GM12878 (cell line): ENCODE results near the gene KIF5A. TPM values are rescaled to one million over a fixed set of nuclear protein-coding genes. Genes with fewer than 3 reads are reported as not detected.

Source experiments
- ATAC-seq: fragments of 200-7000 bp; cut with Tn5 transposase; 3 replicates; pipeline ENCODE4 v1.9.1; 2020; ENCODE audit warnings: mild to moderate bottlenecking, moderate library complexity
- BruUV-seq: library from RNA; stranded (reverse); fragments of 400-500 nt; replicated peaks from 2 replicates; lab custom pipeline; 2021; lab: Mats Ljungman, UMichigan
- CTCF ChIA-PET: fragments of 300-600 bp; sonication (Branson Sonifier 250); formaldehyde crosslinking; extraction: SDS; loops from one replicate; lab custom pipeline; 2021; ENCODE audit warnings: inconsistent platforms; lab: Yijun Ruan, JAX
- POLR2A ChIA-PET: fragments of 350-600 bp; formaldehyde crosslinking; extraction: SDS; loops from one replicate; lab custom pipeline; 2021; ENCODE audit warnings: inconsistent platforms; lab: Charles Lee
- RAD21 ChIA-PET: fragments of 300-600 bp; sonication (Branson Sonifier 250); formaldehyde crosslinking; loops from one replicate; lab custom pipeline; 2023; ENCODE audit warnings: antibody characterized with exemption; ENCODE audit not compliant: unreplicated experiment; lab: Charles Lee
- SMC1A ChIA-PET: fragments of 300-600 bp; sonication (Branson Sonifier 250); formaldehyde crosslinking; loops from one replicate; lab custom pipeline; 2023; ENCODE audit not compliant: unreplicated experiment, uncharacterized antibody; lab: Charles Lee
- DNase-seq: peaks from one replicate; pipeline ENCODE4 v3.0.0-alpha.2; 2011; ENCODE audit warnings: low read depth, low spot score
- FAIRE-seq: peaks from 3 replicates; lab custom pipeline; 2011; peaks lifted over from hg19 to GRCh38; lab: Jason Lieb, UNC
- H2AFZ ChIP-seq: 2 replicates; pipeline ENCODE4 v1.6.0; 2011; ENCODE audit warnings: low read depth, low read length, control low read depth; ENCODE audit not compliant: control insufficient read depth
- H3K27ac ChIP-seq: 2 replicates; pipeline ENCODE4 v1.5.1; 2011; ENCODE audit warnings: control low read depth; ENCODE audit not compliant: control insufficient read depth, insufficient read depth
- H3K27me3 ChIP-seq, 2 experiments: replicated peaks in 1 of 2; 2 replicates each; pipeline versions ENCODE4 v1.6.0 to v1.6.1; 2011; ENCODE audit warnings: low read length in 1 of 2; ENCODE audit not compliant: control insufficient read depth in 2 of 2, insufficient read depth in 2 of 2
- H3K36me3 ChIP-seq, 2 experiments: 2 replicates each; pipeline ENCODE4 v1.5.1; 2011; ENCODE audit warnings: low read length in 1 of 2; ENCODE audit not compliant: control insufficient read depth in 2 of 2, insufficient read depth in 2 of 2
- H3K4me1 ChIP-seq: 2 replicates; pipeline ENCODE4 v1.6.1; 2011; ENCODE audit warnings: mild to moderate bottlenecking, low read length, moderate library complexity, mixed read lengths; ENCODE audit not compliant: control insufficient read depth, insufficient read depth
- H3K4me2 ChIP-seq: 2 replicates; pipeline ENCODE4 v1.6.0; 2011; ENCODE audit warnings: control low read depth; ENCODE audit not compliant: control insufficient read depth, insufficient read depth
- H3K4me3 ChIP-seq: fragments of 200-600 bp; sonication (generic); 2 replicates; pipeline ENCODE4 v1.5.1; 2016
- H3K79me2 ChIP-seq: 2 replicates; pipeline ENCODE4 v1.6.0; 2011; ENCODE audit warnings: low read length; ENCODE audit not compliant: control insufficient read depth, insufficient read depth
- H3K9ac ChIP-seq: 2 replicates; pipeline ENCODE4 v1.8.0; 2011; ENCODE audit warnings: low read length, control low read depth, mixed read lengths; ENCODE audit not compliant: control insufficient read depth, insufficient read depth
- H3K9me3 ChIP-seq: replicated peaks from 3 replicates; pipeline ENCODE4 v1.5.1; 2011; ENCODE audit warnings: mild to moderate bottlenecking, low read length; ENCODE audit not compliant: control insufficient read depth, insufficient read depth
- H4K20me1 ChIP-seq: 2 replicates; pipeline ENCODE4 v1.6.0; 2011; ENCODE audit not compliant: control insufficient read depth, insufficient read depth
- CREB1 ChIP-seq: IDR thresholded peaks from 2 replicates; pipeline ENCODE4 v1.6.1; 2012; ENCODE audit warnings: low read depth, mild to moderate bottlenecking, inconsistent platforms
- FOS ChIP-seq: IDR thresholded peaks from 3 replicates; pipeline ENCODE4 v1.6.1; 2011; ENCODE audit warnings: borderline replicate concordance; ENCODE audit not compliant: insufficient read length; ENCODE audit errors: extremely low read depth
- HDAC2 ChIP-seq: fragments of 200-600 bp; sonication (generic); IDR thresholded peaks from 2 replicates; pipeline ENCODE4 v1.6.1; 2017
- MEF2A ChIP-seq: IDR thresholded peaks from 2 replicates; pipeline ENCODE4 v1.6.1; 2011; ENCODE audit warnings: low read depth, mild to moderate bottlenecking, low read length, moderate library complexity; ENCODE audit not compliant: insufficient read depth
- NBN ChIP-seq: fragments of 450-650 bp; IDR thresholded peaks from 2 replicates; pipeline ENCODE4 v1.6.1; 2016
- NR2C1 ChIP-seq: fragments of 450-650 bp; IDR thresholded peaks from 2 replicates; pipeline ENCODE4 v1.6.1; 2017; ENCODE audit warnings: antibody characterized with exemption, mild to moderate bottlenecking, moderate library complexity
- POLR2AphosphoS5 ChIP-seq: IDR thresholded peaks from 2 replicates; pipeline ENCODE4 v1.6.1; 2011; ENCODE audit warnings: mild to moderate bottlenecking, low read length, inconsistent platforms
- SUZ12 ChIP-seq: fragments of 200-600 bp; sonication (generic); IDR thresholded peaks from one replicate; pipeline ENCODE4 v1.6.1; 2018; ENCODE audit warnings: antibody characterized with exemption, mild to moderate bottlenecking; ENCODE audit not compliant: unreplicated experiment
- TBL1XR1 ChIP-seq: IDR thresholded peaks from 2 replicates; pipeline ENCODE4 v1.6.1; 2012; ENCODE audit warnings: low read depth, low read length, improper control_type of control experiment
- TCF3 ChIP-seq: IDR thresholded peaks from 2 replicates; pipeline ENCODE4 v1.6.1; 2012; ENCODE audit warnings: low read depth, mild to moderate bottlenecking, low read length, borderline replicate concordance; ENCODE audit not compliant: insufficient read depth
- TCF7 ChIP-seq: IDR thresholded peaks from 2 replicates; pipeline ENCODE4 v1.6.1; 2014; ENCODE audit warnings: antibody characterized with exemption, borderline replicate concordance
- YBX1 ChIP-seq: fragments of 450-650 bp; IDR thresholded peaks from 2 replicates; pipeline ENCODE4 v1.6.1; 2016; ENCODE audit warnings: antibody characterized with exemption
- ZNF217 ChIP-seq: fragments of 450-650 bp; IDR thresholded peaks from 2 replicates; pipeline ENCODE4 v1.6.1; 2017; ENCODE audit warnings: antibody characterized with exemption, mild to moderate bottlenecking
- WGBS: methylation state at CpG from one replicate; pipeline ENCODE4 v1.1.6; 2016; ENCODE audit warnings: low lambda C conversion rate; ENCODE audit not compliant: insufficient replicate concordance, insufficient coverage; ENCODE audit errors: missing lambda C conversion rate; 5-methylcytosine and 5-hydroxymethylcytosine counted together
- in situ Hi-C: fragments of 300-500 bp; cut with MboI; formaldehyde crosslinking; loops from 9 replicates; pipeline ENCODE4 v1.14.3; 2018; ENCODE audit warnings: mixed read lengths
- intact Hi-C: fragments of 100-400 bp; cut with micrococcal nuclease; formaldehyde crosslinking; loops from one replicate; pipeline ENCODE4 v1.14.2; 2022; ENCODE audit not compliant: unreplicated experiment
- polyA plus RNA-seq, 11 experiments: library from polyadenylated mRNA; depleted of rRNA in 4 of 11; unstranded in 6 of 11; stranded (reverse) in 5 of 11; fragments of >200 nt; fragmentation: Nextera tagmentation in 4 of 11; fragmentation: Illumina TruSeq in 1 of 11; extraction: Ambion mirVana in 4 of 11; extraction: Trizol in 1 of 11; gene quantifications; 1 replicate in 1 of 11; 2 replicates in 10 of 11; pipeline versions ENCODE4 v1.2.1 to v1.2.3, GENCODE V29; 2011 to 2016; ENCODE audit warnings: inconsistent platforms in 2 of 11, missing spikeins in 2 of 11, low read depth in 1 of 11
- total RNA-seq, 4 experiments: library from RNA; depleted of rRNA in 3 of 4; stranded (reverse); fragments of >200 nt in 3 of 4; fragmentation: Illumina TruSeq in 1 of 4; extraction: Trizol in 1 of 4; gene quantifications; 2 replicates each; pipeline versions ENCODE4 v1.2.1 to v1.2.3, GENCODE V29; 2013 to 2021
- TF ChIP-seq, protein P1 (sequence below): IDR thresholded peaks from 2 replicates; pipeline ENCODE4 v1.6.1; 2012; ENCODE audit warnings: low read depth, low read length, improper control_type of control experiment
- TF ChIP-seq, protein P2 (sequence below): IDR thresholded peaks from 2 replicates; pipeline ENCODE4 v1.6.1; 2011; ENCODE audit warnings: borderline replicate concordance, low read depth, mild to moderate bottlenecking, moderate library complexity, low read length; ENCODE audit not compliant: insufficient read depth, poor library complexity, severe bottlenecking
- TF ChIP-seq, protein P3 (sequence below): IDR thresholded peaks from 2 replicates; pipeline ENCODE4 v1.6.1; 2012; ENCODE audit warnings: low read length, inconsistent platforms

The KIF5A gene
- total and polyA plus RNA-seq, 10 of the 15 experiments (the other 5 are each of a cell fraction or from before 2014, with no cell fraction given), result 0.35 to 2.9 (median 0.97) TPM

GRCh38 chr12:57552835-57553313 lies 3.0 kb downstream of the KIF5A start (continued):
- no peak for TF ChIP-seq POLR2AphosphoS5
- TF ChIP-seq ZNF217, result no peak
- TF ChIP-seq HDAC2, result no peak

GRCh38 chr12:57553343-57554202 lies 3.7 kb downstream of the KIF5A start:
- Histone ChIP-seq H3K79me2 (no peaks in the 10 kb centered on the region), H3K36me3 (no peaks in the 10 kb centered on the region), H3K4me1 (0 out of 2 replicates have a peak, but pooled peaks cover 2% of the 10 kb centered on the region), H3K27ac (no peak overlapping the region), H3K9me3 (no peaks in the 10 kb centered on the region), H2AFZ (no peak overlapping the region; the same call in 1 of the 2 replicates), H3K27me3 (peaks cover 0 to 3% of the 10 kb centered on the region in 2 experiments; a peak in 2 of 4 replicates), H3K4me3 (no peak overlapping the region), H4K20me1 (no peaks in the 10 kb centered on the region), H3K4me2 (no peak overlapping the region), H3K9ac (no peak overlapping the region)
- intact Hi-C loops (no loop called here), in situ Hi-C loops (no loop called here)
- POLR2A ChIA-PET, result no interaction called here
- WGBS, result 32% methylated on average over 7 of the region's 7 CpGs
- CTCF ChIA-PET, result interaction anchor here (1.0 to 1.8 kb wide), 5 partner anchors 10 to 98 kb away, joined by 3 to 9 read pairs (median 4); partner anchors contain the start of gene INHBE
- TF ChIP-seq HDAC2 (no peak), TCF3 (no peak), FOS (no peak), TCF7 (no peak), MEF2A (no peak), YBX1 (no peak), TBL1XR1 (no peak), NR2C1 (no peak), CREB1 (no peak), NBN (no peak), SUZ12 (no peak)
- TF ChIP-seq, protein P1, sequence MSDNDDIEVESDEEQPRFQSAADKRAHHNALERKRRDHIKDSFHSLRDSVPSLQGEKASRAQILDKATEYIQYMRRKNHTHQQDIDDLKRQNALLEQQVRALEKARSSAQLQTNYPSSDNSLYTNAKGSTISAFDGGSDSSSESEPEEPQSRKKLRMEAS, result no peak
- TF ChIP-seq, protein P2, sequence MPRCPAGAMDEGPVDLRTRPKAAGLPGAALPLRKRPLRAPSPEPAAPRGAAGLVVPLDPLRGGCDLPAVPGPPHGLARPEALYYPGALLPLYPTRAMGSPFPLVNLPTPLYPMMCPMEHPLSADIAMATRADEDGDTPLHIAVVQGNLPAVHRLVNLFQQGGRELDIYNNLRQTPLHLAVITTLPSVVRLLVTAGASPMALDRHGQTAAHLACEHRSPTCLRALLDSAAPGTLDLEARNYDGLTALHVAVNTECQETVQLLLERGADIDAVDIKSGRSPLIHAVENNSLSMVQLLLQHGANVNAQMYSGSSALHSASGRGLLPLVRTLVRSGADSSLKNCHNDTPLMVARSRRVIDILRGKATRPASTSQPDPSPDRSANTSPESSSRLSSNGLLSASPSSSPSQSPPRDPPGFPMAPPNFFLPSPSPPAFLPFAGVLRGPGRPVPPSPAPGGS, result no peak
- TF ChIP-seq, protein P3, sequence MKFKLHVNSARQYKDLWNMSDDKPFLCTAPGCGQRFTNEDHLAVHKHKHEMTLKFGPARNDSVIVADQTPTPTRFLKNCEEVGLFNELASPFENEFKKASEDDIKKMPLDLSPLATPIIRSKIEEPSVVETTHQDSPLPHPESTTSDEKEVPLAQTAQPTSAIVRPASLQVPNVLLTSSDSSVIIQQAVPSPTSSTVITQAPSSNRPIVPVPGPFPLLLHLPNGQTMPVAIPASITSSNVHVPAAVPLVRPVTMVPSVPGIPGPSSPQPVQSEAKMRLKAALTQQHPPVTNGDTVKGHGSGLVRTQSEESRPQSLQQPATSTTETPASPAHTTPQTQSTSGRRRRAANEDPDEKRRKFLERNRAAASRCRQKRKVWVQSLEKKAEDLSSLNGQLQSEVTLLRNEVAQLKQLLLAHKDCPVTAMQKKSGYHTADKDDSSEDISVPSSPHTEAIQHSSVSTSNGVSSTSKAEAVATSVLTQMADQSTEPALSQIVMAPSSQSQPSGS, result no peak
- RAD21 ChIA-PET, result no interaction called here
- ATAC-seq (no peak), FAIRE-seq (no peak), DNase-seq (no peak)
- BruUV-seq, result no TSS peak
- SMC1A ChIA-PET, result no interaction called here
